Neutrophil (primary cell): ENCODE measurements around the gene URB1.

ENCODE experiments used
- H3K27ac ChIP-seq: fragments of 200-600 bp; sonication (generic); 2 replicates; pipeline ENCODE4 v1.5.1; 2016; ENCODE audit warnings: mild to moderate bottlenecking, moderate library complexity
- H3K27me3 ChIP-seq: fragments of 200-600 bp; sonication (generic); 2 replicates; pipeline ENCODE4 v1.6.0; 2016; ENCODE audit warnings: mild to moderate bottlenecking
- H3K36me3 ChIP-seq: fragments of 200-600 bp; sonication (generic); 2 replicates; pipeline ENCODE4 v1.5.1; 2017
- H3K4me1 ChIP-seq, 2 experiments: fragments of 200-600 bp in 1 of 2; sonication (generic) in 1 of 2; 1 replicate in 1 of 2; 2 replicates in 1 of 2; pipeline versions ENCODE4 v1.5.1 to v1.6.1; 2013 to 2016; ENCODE audit warnings: low read depth in 1 of 2, low read length in 1 of 2, mild to moderate bottlenecking in 1 of 2, moderate library complexity in 1 of 2; ENCODE audit not compliant: control insufficient read depth in 1 of 2, insufficient read depth in 1 of 2
- H3K4me3 ChIP-seq, 2 experiments: fragments of 200-600 bp in 1 of 2; sonication (generic) in 1 of 2; 1 replicate in 1 of 2; 2 replicates in 1 of 2; pipeline ENCODE4 v1.5.1; 2013 to 2016; ENCODE audit warnings: low read depth in 1 of 2, low read length in 1 of 2, mild to moderate bottlenecking in 1 of 2, moderate library complexity in 1 of 2
- H3K9me3 ChIP-seq: fragments of 200-600 bp; sonication (generic); 2 replicates; pipeline ENCODE4 v1.5.1; 2016
- CTCF ChIP-seq: fragments of 200-600 bp; sonication (generic); IDR thresholded peaks from 2 replicates; pipeline ENCODE4 v1.5.1; 2016; ENCODE audit warnings: antibody characterized with exemption

URB1 gene

GRCh38 chr21:32389337-32390015 is 3.3 kb downstream of the URB1 start:
- TF ChIP-seq CTCF, result no peak
- Histone ChIP-seq H3K9me3 (no peaks in the 10 kb centered on the region), H3K27me3 (peaks cover 2% of the 10 kb centered on the region), H3K36me3 (no peaks in the 10 kb centered on the region), H3K4me3 (no peak overlapping the region), H3K4me1 (peaks cover 16% of the 10 kb centered on the region in 2 experiments), H3K27ac (no peak overlapping the region)

GRCh38 chr21:32388306-32388705 is 4.5 kb downstream of the URB1 start:
- H3K4me1 ChIP-seq, result peaks cover 12% of the 10 kb centered on the region in 2 experiments

GRCh38 chr21:32387151-32387550 is 5.7 kb downstream of the URB1 start:
- Histone ChIP-seq H3K4me3 (no peak overlapping the region), H3K27ac (no peak overlapping the region), H3K4me1 (peaks cover 2 to 3% of the 10 kb centered on the region in 2 experiments), H3K27me3 (no peaks in the 10 kb centered on the region), H3K9me3 (no peaks in the 10 kb centered on the region), H3K36me3 (no peaks in the 10 kb centered on the region)
- TF ChIP-seq CTCF, result no peak

More at GRCh38 chr21:32388306-32388705, 4.5 kb downstream of the URB1 start:
- Histone ChIP-seq H3K9me3 (no peaks in the 10 kb centered on the region), H3K27me3 (no peaks in the 10 kb centered on the region), H3K36me3 (no peaks in the 10 kb centered on the region), H3K4me3 (no peak overlapping the region), H3K27ac (no peak overlapping the region)
- TF ChIP-seq CTCF, result no peak

- Histone ChIP-seq H3K27ac (no peak overlapping the region), H3K4me3 (no peak overlapping the region), H3K4me1 (no peaks in the 10 kb centered on the region), H3K27me3 (no peaks in the 10 kb centered on the region), H3K36me3 (no peaks in the 10 kb centered on the region), H3K9me3 (no peaks in the 10 kb centered on the region)
- no peak for TF ChIP-seq CTCF
Observed at GRCh38 chr21:32386195-32386870, 6.5 kb downstream of the URB1 start.

GRCh38 chr21:32383812-32384211 is 9.0 kb downstream of the URB1 start:
- Histone ChIP-seq H3K4me1 (no peaks in the 10 kb centered on the region), H3K36me3 (no peaks in the 10 kb centered on the region), H3K27me3 (no peaks in the 10 kb centered on the region), H3K9me3 (no peaks in the 10 kb centered on the region), H3K27ac (no peak overlapping the region), H3K4me3 (no peak overlapping the region)
- TF ChIP-seq CTCF, result no peak
